ENCODE data around the gene ABCA1.

ABCA1 gene

GRCh38 chr9:104826079-104826775, 101.7 kb downstream of the ABCA1 start:
- no peak for TF ChIP-seq CTCF (conservative IDR thresholded peaks at IDR 0.05; ENCODE audit: low read depth, low read length)
- DNase-seq (ENCODE audit: low read depth) = no peak
- H3K4me3 ChIP-seq (ENCODE audit: low read length) = no peak overlapping the region

- no peak for TF ChIP-seq CTCF (conservative IDR thresholded peaks at IDR 0.05; ENCODE audit: low read depth, low read length)
- DNase-seq (ENCODE audit: low read depth) = no peak
These were observed 107.6 kb downstream of the ABCA1 start for GRCh38 chr9:104820336-104820735.

GRCh38 chr9:104819033-104819432, 108.9 kb downstream of the ABCA1 start:
- no peak for DNase-seq (ENCODE audit: low read depth)
- no peak for TF ChIP-seq CTCF (conservative IDR thresholded peaks at IDR 0.05; ENCODE audit: low read depth, low read length)
- no peak overlapping the region for H3K4me3 ChIP-seq (ENCODE audit: low read length)

More at GRCh38 chr9:104820336-104820735, 107.6 kb downstream of the ABCA1 start:
- H3K4me3 ChIP-seq (ENCODE audit: low read length) = no peak overlapping the region

- H3K4me3 ChIP-seq (ENCODE audit: low read length) = no peak overlapping the region
- DNase-seq (ENCODE audit: low read depth) = no peak
- no peak for TF ChIP-seq CTCF (conservative IDR thresholded peaks at IDR 0.05; ENCODE audit: low read depth, low read length)
These were observed 110.5 kb downstream of the ABCA1 start for GRCh38 chr9:104817437-104817836.

GRCh38 chr9:104815851-104816565, 111.9 kb downstream of the ABCA1 start:
- no peak for DNase-seq (ENCODE audit: low read depth)

GRCh38 chr9:104810421-104811339, 117.3 kb downstream of the ABCA1 start:
- H3K4me3 ChIP-seq (ENCODE audit: low read length) = no peak overlapping the region
- DNase-seq (ENCODE audit: low read depth) = peak; percentile 45
- TF ChIP-seq CTCF (conservative IDR thresholded peaks at IDR 0.05; ENCODE audit: low read depth, low read length) = no peak

More at GRCh38 chr9:104815851-104816565, 111.9 kb downstream of the ABCA1 start:
- H3K4me3 ChIP-seq (ENCODE audit: low read length) = no peak overlapping the region
- no peak for TF ChIP-seq CTCF (conservative IDR thresholded peaks at IDR 0.05; ENCODE audit: low read depth, low read length)

All from retinal pigment epithelial cell (primary cell).